SK-N-SH (cell line): ENCODE data around the gene ERVFRD-1. TPM values are rescaled to one million over a fixed set of nuclear protein-coding genes. Genes with fewer than 3 reads are reported as not detected.
A peak's percentile ranks its signal among the peaks of the same experiment; 100 is the strongest.

ENCODE experiments used
- CTCF ChIA-PET: fragments of 300-600, 350-600 bp; formaldehyde crosslinking; extraction: SDS; loops from one replicate; lab custom pipeline; 2021; lab: Yijun Ruan, JAX
- POLR2A ChIA-PET: fragments of 350-600 bp; sonication (Branson Sonifier 250); formaldehyde crosslinking; extraction: SDS; loops from one replicate; lab custom pipeline; 2020; ENCODE audit warnings: antibody characterized with exemption, inconsistent platforms; lab: Yijun Ruan, JAX
- DNase-seq: peaks from one replicate; pipeline ENCODE4 v3.0.0; 2012
- H2AFZ ChIP-seq: fragments of 200-600 bp; sonication (generic); 2 replicates; pipeline ENCODE4 v1.8.1; 2016; ENCODE audit warnings: antibody characterized with exemption, mild to moderate bottlenecking, low read depth
- H3F3A ChIP-seq: fragments of 200-600 bp; sonication (generic); replicated peaks from 2 replicates; pipeline ENCODE3; 2016; ENCODE audit warnings: antibody characterized with exemption, mild to moderate bottlenecking; ENCODE audit not compliant: insufficient read depth
- H3K27ac ChIP-seq, 2 experiments: fragments of 200-500 bp in 1 of 2; fragments of 200-600 bp in 1 of 2; sonication (Bioruptor generic) in 1 of 2; sonication (generic), shearing (Covaris generic) in 1 of 2; 2 replicates each; pipeline versions ENCODE4 v1.5.1 to v1.6.1; 2014 to 2016; ENCODE audit warnings: low read depth in 2 of 2, inconsistent platforms in 1 of 2, low read length in 1 of 2, mild to moderate bottlenecking in 1 of 2, mixed read lengths in 1 of 2
- H3K27me3 ChIP-seq: fragments of 200-600 bp; sonication (generic), shearing (Covaris generic); 2 replicates; pipeline ENCODE4 v1.6.1; 2016; ENCODE audit warnings: mixed run types; ENCODE audit not compliant: insufficient read depth
- H3K36me3 ChIP-seq, 2 experiments: fragments of 200-500 bp in 1 of 2; fragments of 200-600 bp in 1 of 2; sonication (Bioruptor generic) in 1 of 2; sonication (generic) in 1 of 2; replicated peaks in 1 of 2; 2 replicates each; pipeline versions ENCODE3 to v1.5.1; 2014 to 2016; ENCODE audit warnings: low read length in 1 of 2, mild to moderate bottlenecking in 1 of 2; ENCODE audit not compliant: insufficient read depth in 2 of 2, control insufficient read depth in 1 of 2
- H3K4me1 ChIP-seq, 2 experiments: fragments of 200-500 bp in 1 of 2; fragments of 200-600 bp in 1 of 2; sonication (Bioruptor generic) in 1 of 2; sonication (generic), shearing (Covaris generic) in 1 of 2; 2 replicates each; pipeline versions ENCODE4 v1.5.1 to v1.6.1; 2014 to 2016; ENCODE audit warnings: low read depth in 1 of 2, low read length in 1 of 2, mixed run types in 1 of 2; ENCODE audit not compliant: insufficient read depth in 2 of 2, control insufficient read depth in 1 of 2
- H3K4me2 ChIP-seq: fragments of 200-600 bp; sonication (generic), shearing (Covaris generic); 2 replicates; pipeline ENCODE4 v1.6.1; 2017; ENCODE audit warnings: mixed run types
- H3K4me3 ChIP-seq, 2 experiments: fragments of 200-500 bp in 1 of 2; fragments of 200-600 bp in 1 of 2; sonication (Bioruptor generic) in 1 of 2; sonication (generic), shearing (Covaris generic) in 1 of 2; 2 replicates each; pipeline versions ENCODE4 v1.5.1 to v1.8.1; 2014 to 2016; ENCODE audit warnings: low read depth in 2 of 2, inconsistent platforms in 1 of 2, low read length in 1 of 2, mild to moderate bottlenecking in 1 of 2, mixed read lengths in 1 of 2, moderate library complexity in 1 of 2
- H3K79me2 ChIP-seq: fragments of 200-600 bp; sonication (generic); 2 replicates; pipeline ENCODE4 v1.8.1; 2017; ENCODE audit warnings: mild to moderate bottlenecking; ENCODE audit not compliant: insufficient read depth
- H3K9ac ChIP-seq: fragments of 200-600 bp; sonication (generic); 2 replicates; pipeline ENCODE4 v1.6.1; 2017; ENCODE audit warnings: mixed run types
- H3K9me2 ChIP-seq: fragments of 200-600 bp; sonication (generic); 2 replicates; pipeline ENCODE4 v1.6.1; 2017; ENCODE audit warnings: mixed run types
- H3K9me3 ChIP-seq: fragments of 200-600 bp; sonication (generic); 2 replicates; pipeline ENCODE4 v1.6.1; 2017; ENCODE audit warnings: mixed run types, mild to moderate bottlenecking, moderate library complexity
- H4K20me1 ChIP-seq: fragments of 200-600 bp; sonication (generic); 2 replicates; pipeline ENCODE4 v1.6.1; 2017; ENCODE audit warnings: mild to moderate bottlenecking, mixed run types; ENCODE audit not compliant: insufficient read depth
- CHD2 ChIP-seq: fragments of 150-350 bp; IDR thresholded peaks from 2 replicates; pipeline ENCODE4 v1.6.1; 2018; ENCODE audit warnings: low read length; ENCODE audit not compliant: partially characterized antibody
- ELF1 ChIP-seq: IDR thresholded peaks from 2 replicates; pipeline ENCODE4 v1.4.0; 2012
- FOXJ3 ChIP-seq: sonication (generic); formaldehyde crosslinking; IDR thresholded peaks from 2 replicates; pipeline ENCODE4 v1.5.1; 2020; ENCODE audit warnings: mild to moderate bottlenecking, missing genetic modification reagents
- FOXM1 ChIP-seq: IDR thresholded peaks from 2 replicates; pipeline ENCODE4 v1.4.0; 2012; ENCODE audit warnings: low read depth, mild to moderate bottlenecking
- GABPA ChIP-seq: IDR thresholded peaks from 2 replicates; pipeline ENCODE4 v1.4.0; 2012; ENCODE audit warnings: low read depth, mild to moderate bottlenecking
- JUND ChIP-seq: IDR thresholded peaks from 2 replicates; pipeline ENCODE4 v1.4.0; 2012
- MEF2A ChIP-seq: IDR thresholded peaks from 2 replicates; pipeline ENCODE4 v1.4.0; 2012; ENCODE audit warnings: low read depth, borderline replicate concordance
- MXI1 ChIP-seq: IDR thresholded peaks from 2 replicates; pipeline ENCODE4 v1.6.1; 2012; ENCODE audit warnings: mild to moderate bottlenecking, low read depth, low read length, improper control_type of control experiment
- NFIC ChIP-seq: IDR thresholded peaks from 2 replicates; pipeline ENCODE4 v1.4.0; 2012; ENCODE audit warnings: borderline replicate concordance
- NRF1 ChIP-seq: IDR thresholded peaks from 2 replicates; pipeline ENCODE4 v1.6.1; 2012; ENCODE audit warnings: low read depth, mild to moderate bottlenecking, low read length
- RAD21 ChIP-seq: IDR thresholded peaks from 2 replicates; pipeline ENCODE4 v1.6.1; 2012; ENCODE audit warnings: mild to moderate bottlenecking, low read length
- RCOR1 ChIP-seq: fragments of 150-350 bp; IDR thresholded peaks from 2 replicates; pipeline ENCODE4 v1.6.1; 2017; ENCODE audit warnings: antibody characterized with exemption, low read length
- RFX5 ChIP-seq: IDR thresholded peaks from 2 replicates; pipeline ENCODE4 v1.6.1; 2012; ENCODE audit warnings: mild to moderate bottlenecking, improper control_type of control experiment, low read length
- RXRA ChIP-seq: IDR thresholded peaks from 2 replicates; pipeline ENCODE4 v1.4.0; 2012; ENCODE audit warnings: low read depth, mild to moderate bottlenecking, borderline replicate concordance
- TAF1 ChIP-seq: IDR thresholded peaks from 2 replicates; pipeline ENCODE4 v1.6.1; 2012; ENCODE audit warnings: low read depth, mild to moderate bottlenecking, low read length, moderate library complexity, borderline replicate concordance
- USF1 ChIP-seq: IDR thresholded peaks from 2 replicates; pipeline ENCODE4 v1.4.0; 2012; ENCODE audit warnings: low read depth, borderline replicate concordance
- YY1 ChIP-seq: IDR thresholded peaks from 2 replicates; pipeline ENCODE4 v1.4.0; 2012; ENCODE audit warnings: low read depth, mild to moderate bottlenecking
- WGBS: methylation state at CpG from one replicate; pipeline ENCODE4 v1.1.6; 2017; ENCODE audit warnings: low lambda C conversion rate; 5-methylcytosine and 5-hydroxymethylcytosine counted together
- polyA plus RNA-seq, 3 experiments: library from polyadenylated mRNA; depleted of rRNA; stranded (reverse); fragments of >200 nt; gene quantifications; 2 replicates each; pipeline ENCODE4 v1.2.3, GENCODE V29; 2012
- TF ChIP-seq, protein P1 (sequence below): IDR thresholded peaks from 2 replicates; pipeline ENCODE4; 2012
- TF ChIP-seq, protein P2 (sequence below): IDR thresholded peaks from 2 replicates; pipeline ENCODE4 v1.4.0; 2012; ENCODE audit warnings: low read depth
- TF ChIP-seq, protein P3 (sequence below): IDR thresholded peaks from 2 replicates; pipeline ENCODE4 v1.4.0; 2012; ENCODE audit warnings: low read depth, borderline replicate concordance

The ERVFRD-1 gene
- polyA plus RNA-seq, 1 of the 3 experiments (the other 2 are of a cell fraction): not detected

GRCh38 chr6:11142296-11143027, 30.9 kb upstream of the ERVFRD-1 start:
- POLR2A ChIA-PET: no interaction called here
- H2AFZ ChIP-seq: no peak overlapping the region
- WGBS: 96% methylated on average over 8 of the region's 8 CpGs
- no peak overlapping the region for H3K9ac ChIP-seq
- no peak for DNase-seq
- H3K4me2 ChIP-seq: no peak overlapping the region
- H3K4me1 ChIP-seq: peaks cover 5 to 17% of the 10 kb centered on the region in 2 experiments; a peak in 3 of 4 replicates
- no peaks in the 10 kb centered on the region for H4K20me1 ChIP-seq
- TF ChIP-seq, protein P1, sequence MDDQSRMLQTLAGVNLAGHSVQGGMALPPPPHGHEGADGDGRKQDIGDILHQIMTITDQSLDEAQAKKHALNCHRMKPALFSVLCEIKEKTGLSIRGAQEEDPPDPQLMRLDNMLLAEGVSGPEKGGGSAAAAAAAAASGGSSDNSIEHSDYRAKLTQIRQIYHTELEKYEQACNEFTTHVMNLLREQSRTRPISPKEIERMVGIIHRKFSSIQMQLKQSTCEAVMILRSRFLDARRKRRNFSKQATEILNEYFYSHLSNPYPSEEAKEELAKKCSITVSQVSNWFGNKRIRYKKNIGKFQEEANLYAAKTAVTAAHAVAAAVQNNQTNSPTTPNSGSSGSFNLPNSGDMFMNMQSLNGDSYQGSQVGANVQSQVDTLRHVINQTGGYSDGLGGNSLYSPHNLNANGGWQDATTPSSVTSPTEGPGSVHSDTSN: 0 out of 2 replicates have a peak, but pooled peaks have one; percentile 20
- TF ChIP-seq FOXJ3 (no peak), NRF1 (no peak), USF1 (no peak)
- no peak overlapping the region for H3K4me3 ChIP-seq
- peaks cover 22% of the 10 kb centered on the region for H3F3A ChIP-seq
- H3K9me3 ChIP-seq: no peaks in the 10 kb centered on the region
- CTCF ChIA-PET: interaction anchor here (0.9 to 8.7 kb wide), 9 partner anchors 30 to 433 kb away, joined by 3 to 181 read pairs (median 5); no protein-coding TSS in a partner anchor
- no peak overlapping the region for H3K27ac ChIP-seq
- H3K79me2 ChIP-seq: no peaks in the 10 kb centered on the region
- no peaks in the 10 kb centered on the region for H3K27me3 ChIP-seq
- H3K9me2 ChIP-seq: no peaks in the 10 kb centered on the region
- peaks cover 0 to 2% of the 10 kb centered on the region in 2 experiments for H3K36me3 ChIP-seq

DNA sequence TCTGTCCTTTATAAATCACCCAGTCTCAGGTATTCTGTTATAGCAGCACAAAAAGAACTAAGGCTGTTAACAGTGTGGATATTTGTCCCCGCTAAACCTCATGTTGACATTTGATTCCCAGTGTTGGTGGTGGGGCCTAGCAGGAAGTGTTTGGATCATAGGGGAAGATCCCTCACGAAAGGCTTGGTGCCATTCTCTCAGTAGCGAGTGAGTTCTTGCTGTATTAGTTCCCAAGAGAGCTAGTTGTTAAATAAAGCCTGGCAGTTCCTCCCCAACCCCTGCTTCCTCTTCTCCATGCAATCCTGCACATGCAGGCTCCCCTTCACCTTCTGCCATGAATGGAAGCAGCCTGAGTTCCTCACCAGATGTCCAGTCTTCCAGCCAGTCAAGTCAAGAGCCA, 29.8 kb upstream of the ERVFRD-1 start:
- ChIA-PET POLR2A (no interaction called here), CTCF (interaction anchor here (3.0 kb wide), 1 partner anchor 355 kb away, joined by 14 read pairs; no protein-coding TSS in a partner anchor)
- no peaks in the 10 kb centered on the region for H3K27me3 ChIP-seq
- 100% methylated on average over 3 of the region's 3 CpGs for WGBS
- TF ChIP-seq RFX5: no peak
- no peak for TF ChIP-seq TAF1
- TF ChIP-seq, protein P1: no peak
- no peak for TF ChIP-seq RCOR1
- TF ChIP-seq RAD21: no peak
- no peak for TF ChIP-seq NFIC
- TF ChIP-seq, protein P2, sequence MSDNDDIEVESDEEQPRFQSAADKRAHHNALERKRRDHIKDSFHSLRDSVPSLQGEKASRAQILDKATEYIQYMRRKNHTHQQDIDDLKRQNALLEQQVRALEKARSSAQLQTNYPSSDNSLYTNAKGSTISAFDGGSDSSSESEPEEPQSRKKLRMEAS: no peak
- no peak for TF ChIP-seq MXI1
- TF ChIP-seq GABPA: no peak
- TF ChIP-seq YY1: no peak
- no peak for TF ChIP-seq CHD2
- no peak for TF ChIP-seq ELF1
- no peak for TF ChIP-seq MEF2A
- TF ChIP-seq, protein P3, sequence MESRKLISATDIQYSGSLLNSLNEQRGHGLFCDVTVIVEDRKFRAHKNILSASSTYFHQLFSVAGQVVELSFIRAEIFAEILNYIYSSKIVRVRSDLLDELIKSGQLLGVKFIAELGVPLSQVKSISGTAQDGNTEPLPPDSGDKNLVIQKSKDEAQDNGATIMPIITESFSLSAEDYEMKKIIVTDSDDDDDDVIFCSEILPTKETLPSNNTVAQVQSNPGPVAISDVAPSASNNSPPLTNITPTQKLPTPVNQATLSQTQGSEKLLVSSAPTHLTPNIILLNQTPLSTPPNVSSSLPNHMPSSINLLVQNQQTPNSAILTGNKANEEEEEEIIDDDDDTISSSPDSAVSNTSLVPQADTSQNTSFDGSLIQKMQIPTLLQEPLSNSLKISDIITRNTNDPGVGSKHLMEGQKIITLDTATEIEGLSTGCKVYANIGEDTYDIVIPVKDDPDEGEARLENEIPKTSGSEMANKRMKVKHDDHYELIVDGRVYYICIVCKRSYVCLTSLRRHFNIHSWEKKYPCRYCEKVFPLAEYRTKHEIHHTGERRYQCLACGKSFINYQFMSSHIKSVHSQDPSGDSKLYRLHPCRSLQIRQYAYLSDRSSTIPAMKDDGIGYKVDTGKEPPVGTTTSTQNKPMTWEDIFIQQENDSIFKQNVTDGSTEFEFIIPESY: no peak
- no peak for TF ChIP-seq FOXM1
- TF ChIP-seq RXRA: no peak
- no peak for TF ChIP-seq USF1
- TF ChIP-seq JUND: no peak
- no peak for TF ChIP-seq FOXJ3
- H3K4me2 ChIP-seq: no peak overlapping the region
- H3K9ac ChIP-seq: no peak overlapping the region
- H3K4me1 ChIP-seq: peaks cover 5 to 29% of the 10 kb centered on the region in 2 experiments; a peak in 3 of 4 replicates
- no peak for DNase-seq
- H4K20me1 ChIP-seq: no peaks in the 10 kb centered on the region
- H3K27ac ChIP-seq: no peak overlapping the region
- H3K36me3 ChIP-seq: peaks cover 0 to 2% of the 10 kb centered on the region in 2 experiments
- H3K9me2 ChIP-seq: no peaks in the 10 kb centered on the region
- H3K79me2 ChIP-seq: no peaks in the 10 kb centered on the region
- no peaks in the 10 kb centered on the region for H3K9me3 ChIP-seq
- no peak overlapping the region for H2AFZ ChIP-seq
- no peak overlapping the region for H3K4me3 ChIP-seq
- peaks cover 27% of the 10 kb centered on the region for H3F3A ChIP-seq
